ENCODE results near the gene ACSS3.

The ACSS3 gene

DNA sequence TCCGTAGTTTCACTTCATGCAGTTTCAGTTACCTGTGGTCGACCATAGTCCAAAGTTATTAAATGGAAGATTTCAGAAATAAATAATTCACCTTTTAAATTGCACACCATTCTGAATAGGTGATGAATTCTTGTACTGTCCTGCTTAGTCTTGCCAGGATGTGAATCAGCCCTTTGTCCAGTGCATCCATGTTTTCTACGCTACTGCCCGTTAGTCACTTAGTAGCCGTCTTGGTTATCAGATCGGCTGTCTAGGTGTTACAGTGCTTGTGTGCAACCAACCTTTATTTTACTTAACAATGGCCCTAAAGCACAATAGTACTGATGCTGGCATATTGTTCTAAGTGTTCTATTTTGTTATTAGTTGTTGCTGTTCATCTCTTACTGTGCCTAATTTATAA, 146.7 kb downstream of the ACSS3 start:
- DNase-seq (ENCODE audit: low read depth): no peak

DNA sequence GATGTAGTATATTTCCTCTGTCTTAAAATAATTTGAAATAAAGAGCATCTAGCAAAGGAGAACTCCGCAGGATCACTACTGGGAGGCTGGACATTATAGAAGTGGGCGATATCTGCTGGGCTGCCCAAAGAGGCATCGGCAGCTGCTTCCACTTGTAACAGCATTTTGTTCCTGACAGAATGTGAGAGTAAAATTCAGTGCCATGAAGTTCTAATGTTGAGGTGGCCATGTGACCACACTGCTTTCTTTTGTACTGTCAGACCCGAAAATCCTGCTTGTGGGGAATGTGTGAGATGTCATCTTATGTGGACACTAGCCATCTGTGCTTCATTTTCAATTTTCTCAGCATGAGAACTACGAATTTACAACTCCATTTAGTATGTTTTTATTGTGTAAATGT, 151.9 kb downstream of the ACSS3 start:
- no peak for DNase-seq (ENCODE audit: low read depth)

DNA sequence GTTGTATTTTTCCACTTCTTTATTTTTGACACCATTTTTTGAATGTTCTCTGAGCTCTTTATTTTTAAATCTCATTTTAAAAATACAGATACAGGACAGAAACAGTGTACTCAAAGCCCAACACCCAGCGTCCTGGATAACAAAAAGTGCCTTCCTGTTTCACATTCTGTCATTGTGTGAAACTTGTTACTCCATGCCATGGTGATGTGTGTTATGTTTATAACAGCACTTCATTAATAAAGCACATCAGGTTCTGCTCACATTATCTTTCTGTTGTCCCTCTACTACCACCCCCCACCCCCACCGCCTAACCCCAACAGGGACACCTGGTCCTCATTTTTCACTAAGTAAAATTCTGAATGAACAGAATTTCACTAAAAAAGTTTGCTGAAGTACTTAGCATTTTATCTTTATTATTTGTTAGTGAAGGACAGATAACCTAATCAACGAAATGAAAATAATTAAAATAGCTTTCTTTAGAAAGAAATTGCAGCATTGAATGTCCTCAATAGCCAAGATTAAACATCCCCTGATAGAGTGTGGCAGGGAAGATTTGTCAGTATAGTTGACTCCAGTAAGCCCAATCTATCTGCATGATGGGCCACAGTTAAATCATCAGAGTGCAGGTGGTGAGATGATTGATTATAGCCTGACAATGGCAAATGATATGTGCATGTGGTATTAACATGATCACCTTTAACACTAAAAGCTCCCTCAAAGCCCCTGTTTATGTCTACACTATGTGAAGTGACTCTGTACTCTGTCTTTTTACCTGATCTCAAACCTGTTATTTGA, 153.9 kb downstream of the ACSS3 start:
- DNase-seq (ENCODE audit: low read depth): no peak

- no peak for DNase-seq (ENCODE audit: low read depth)
Observed at GRCh38 chr12:81245458-81245857, 167.6 kb downstream of the ACSS3 start.

DNA sequence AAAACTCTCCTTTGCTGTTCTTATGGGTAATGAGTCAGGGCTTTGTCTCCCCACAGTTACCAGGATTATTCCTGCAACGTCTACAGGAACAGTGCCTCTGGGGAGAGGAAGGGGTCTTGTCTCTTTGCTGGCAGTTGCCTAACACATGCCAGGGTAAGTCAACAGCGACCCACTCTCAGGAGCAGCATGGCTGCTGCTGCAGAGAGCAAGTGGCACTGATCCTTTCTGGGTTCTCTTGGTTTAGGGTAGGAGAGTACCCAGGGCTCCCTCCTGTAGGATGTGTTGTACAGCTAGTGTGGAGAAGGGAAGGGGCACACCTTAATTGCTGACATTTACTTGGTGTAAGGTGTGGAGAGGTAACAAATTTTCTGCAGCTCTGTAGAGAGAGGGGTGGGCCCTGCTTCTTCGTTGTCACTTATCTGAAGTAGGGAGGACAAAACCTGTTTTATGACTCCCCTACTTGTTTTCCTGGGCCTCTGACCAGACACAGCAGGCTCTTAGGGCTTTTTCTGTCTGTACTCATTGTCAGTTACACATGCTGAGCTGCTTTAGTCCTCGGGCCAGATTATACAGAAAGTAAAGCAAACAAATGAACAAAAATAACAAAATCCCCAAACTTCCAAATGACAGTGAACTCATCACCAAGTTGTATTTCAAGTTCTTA, 168.2 kb downstream of the ACSS3 start:
- DNase-seq (ENCODE audit: low read depth): no peak

DNA sequence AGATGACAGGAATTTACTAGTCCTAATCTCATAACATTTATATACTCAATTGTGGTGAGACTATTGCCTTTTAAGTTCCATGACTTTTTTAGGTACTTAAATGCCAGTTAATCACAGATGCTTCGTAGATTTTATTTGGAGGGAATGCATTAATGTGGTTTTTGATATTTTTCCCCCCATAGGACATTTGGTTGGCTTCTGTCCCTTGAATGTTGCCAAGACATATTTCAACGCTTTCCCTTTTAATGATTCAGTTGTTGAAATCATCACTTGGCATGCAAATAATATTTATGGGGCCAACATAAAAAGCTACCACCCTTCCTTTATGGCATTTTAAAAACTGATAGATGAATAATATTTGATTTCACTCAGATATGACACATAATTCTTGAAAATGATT, 172.1 kb downstream of the ACSS3 start:
- no peak for DNase-seq (ENCODE audit: low read depth)

DNA sequence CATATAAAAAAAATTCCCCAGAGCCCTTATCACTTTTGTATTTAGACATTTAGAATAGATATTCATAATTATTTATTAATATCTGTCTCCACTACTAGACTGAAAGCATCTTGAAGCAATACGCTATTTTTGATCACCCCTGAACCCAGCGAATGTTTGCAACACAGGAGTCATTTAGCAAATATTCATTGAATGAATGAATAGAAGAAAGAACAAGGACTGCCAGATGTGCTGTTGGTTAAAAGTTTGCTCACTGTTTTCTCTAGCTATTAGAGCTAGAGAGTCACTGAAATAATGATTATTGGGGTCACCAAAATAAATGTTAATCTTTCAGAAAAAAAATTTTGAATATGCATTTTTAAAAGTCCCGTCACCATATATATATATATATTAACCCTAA, 174.3 kb downstream of the ACSS3 start:
- no peak for DNase-seq (ENCODE audit: low read depth)

DNA sequence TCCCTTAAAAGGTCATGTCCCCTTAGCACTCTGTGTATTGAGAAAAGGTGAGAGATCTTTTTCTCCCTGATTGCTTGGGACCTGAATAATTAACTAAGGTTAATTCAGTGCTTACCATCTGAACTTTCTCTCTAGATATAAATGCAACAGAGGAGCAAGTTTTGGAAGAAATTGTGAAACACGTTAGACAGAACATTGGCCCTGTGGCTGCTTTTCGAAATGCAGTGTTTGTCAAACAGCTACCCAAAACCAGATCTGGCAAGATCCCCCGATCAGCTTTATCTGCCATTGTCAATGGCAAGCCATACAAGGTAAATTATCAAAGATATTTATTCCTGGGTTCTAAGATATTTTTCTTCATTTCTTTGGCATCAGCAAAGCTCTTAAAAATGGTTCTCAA, 175.5 kb downstream of the ACSS3 start:
- DNase-seq (ENCODE audit: low read depth): no peak

DNA sequence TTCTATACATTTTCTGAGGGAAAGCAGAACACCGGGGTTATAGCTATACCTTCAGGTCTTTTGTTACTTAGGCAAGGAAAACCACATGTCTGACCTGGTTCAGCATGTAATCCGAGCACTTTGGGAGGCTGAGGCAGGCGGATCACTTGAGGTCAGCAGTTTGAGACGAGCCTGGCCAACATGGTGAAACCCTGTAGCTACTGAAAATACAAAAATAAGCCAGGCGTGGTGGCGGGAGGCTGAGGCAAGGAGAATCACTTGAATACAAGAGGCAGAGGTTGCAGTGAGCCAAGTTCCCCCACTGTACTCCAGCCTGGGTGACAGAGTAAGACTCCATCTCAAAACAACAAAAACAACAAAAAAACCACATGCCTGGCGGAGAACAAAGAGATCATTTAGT, 177.6 kb downstream of the ACSS3 start:
- DNase-seq (ENCODE audit: low read depth): no peak

DNA sequence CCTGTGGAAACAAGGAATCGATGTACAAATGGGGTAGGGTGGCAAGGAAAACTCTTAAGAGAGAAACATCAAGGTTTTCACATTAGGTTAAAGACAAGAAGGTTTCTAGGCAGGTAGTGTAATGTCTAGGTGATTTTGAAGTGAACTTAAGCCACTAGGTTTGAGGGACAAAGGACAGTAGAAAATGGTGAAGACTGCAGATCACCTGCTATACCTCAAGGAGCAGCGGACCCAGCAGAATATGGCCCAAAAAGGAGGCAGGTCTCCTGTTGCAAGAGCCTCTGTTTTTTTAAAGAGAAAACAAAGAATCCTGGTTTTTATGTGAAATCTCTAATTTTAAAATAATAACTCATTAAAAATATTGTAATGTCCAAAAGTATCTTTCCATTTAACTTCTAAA, 178.1 kb downstream of the ACSS3 start:
- DNase-seq (ENCODE audit: low read depth): no peak

DNA sequence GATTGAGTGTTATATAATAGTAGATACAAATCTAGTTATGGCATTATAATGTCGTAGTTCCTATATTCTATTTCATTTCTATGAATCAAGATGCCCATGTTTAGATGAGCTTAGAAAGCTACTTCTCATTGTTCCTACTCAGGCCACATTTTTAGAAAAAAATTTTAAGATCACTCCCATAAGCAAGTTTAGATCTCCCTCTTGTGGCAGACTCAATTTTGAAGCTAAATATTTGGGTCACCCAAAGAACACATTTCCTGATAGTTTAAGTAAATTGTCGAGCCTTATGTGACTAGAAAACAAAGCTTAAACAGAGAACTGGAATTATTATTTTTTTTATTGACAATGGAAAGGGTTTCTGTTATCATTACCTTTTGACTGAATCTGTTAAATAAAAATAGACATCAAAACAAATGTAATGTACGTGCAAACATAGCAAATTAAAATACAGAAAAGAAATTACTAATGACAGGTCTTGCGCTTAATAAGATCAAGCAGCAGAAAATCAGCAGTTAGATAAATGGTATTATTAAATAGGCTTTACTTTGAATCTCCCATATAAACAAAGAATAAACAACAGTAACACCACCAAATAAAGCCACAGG, 180.2 kb downstream of the ACSS3 start:
- DNase-seq (ENCODE audit: low read depth): no peak

DNA sequence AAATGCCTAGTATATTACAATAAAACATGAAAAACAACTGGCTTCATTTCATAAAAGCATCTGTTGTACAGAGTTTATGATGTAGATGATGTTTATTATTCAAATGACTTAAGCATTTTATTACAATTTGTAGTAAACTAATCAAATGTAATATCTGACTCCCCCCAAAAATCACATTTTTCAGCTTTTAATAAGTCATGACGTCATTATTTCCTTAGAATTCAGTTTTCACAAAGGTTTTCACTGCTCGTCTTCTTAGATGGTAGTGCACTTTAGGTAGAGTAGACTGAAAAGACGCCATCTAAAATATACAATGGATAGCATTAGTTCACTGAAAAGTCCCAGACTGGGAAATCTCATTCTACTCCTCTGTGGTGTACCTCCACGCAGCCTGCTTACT, 181.5 kb downstream of the ACSS3 start:
- DNase-seq (ENCODE audit: low read depth): no peak

DNA sequence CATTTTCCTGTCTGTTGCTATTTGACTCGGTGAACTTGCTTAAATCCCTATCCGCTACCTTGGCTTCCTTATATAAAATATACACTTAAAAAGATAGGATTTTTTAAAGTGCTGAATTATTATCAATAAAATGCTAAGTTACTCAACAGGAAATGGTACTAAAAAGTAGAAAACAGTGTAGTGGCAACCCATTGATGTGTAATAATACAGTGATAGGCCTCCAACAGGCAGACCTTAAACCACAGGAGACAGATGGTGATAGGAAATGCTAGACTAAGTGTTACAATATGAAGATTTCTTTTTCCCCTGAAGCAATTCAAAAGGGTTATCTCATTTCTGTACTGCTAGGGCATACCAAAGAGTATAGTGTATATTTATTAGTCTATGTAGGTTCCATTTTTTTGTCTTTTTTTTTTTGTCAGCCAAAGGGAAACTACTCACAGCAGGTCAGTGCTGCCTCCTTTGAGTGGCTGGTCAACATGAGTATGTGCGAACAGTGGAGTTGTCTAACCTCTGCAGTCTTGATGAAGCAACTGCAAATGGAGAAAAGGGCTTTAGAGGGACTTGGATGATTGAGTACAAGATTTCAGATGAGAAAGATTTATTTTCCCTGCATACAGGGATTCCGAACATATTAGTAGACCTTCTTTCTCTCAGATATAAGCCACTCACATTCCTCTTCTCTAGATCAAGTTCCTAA, 183.8 kb downstream of the ACSS3 start:
- DNase-seq (ENCODE audit: low read depth): no peak

GRCh38 chr12:81263072-81263471, 185.2 kb downstream of the ACSS3 start:
- DNase-seq (ENCODE audit: low read depth): no peak

GRCh38 chr12:81270385-81270784, 192.5 kb downstream of the ACSS3 start:
- no peak for DNase-seq (ENCODE audit: low read depth)

DNA sequence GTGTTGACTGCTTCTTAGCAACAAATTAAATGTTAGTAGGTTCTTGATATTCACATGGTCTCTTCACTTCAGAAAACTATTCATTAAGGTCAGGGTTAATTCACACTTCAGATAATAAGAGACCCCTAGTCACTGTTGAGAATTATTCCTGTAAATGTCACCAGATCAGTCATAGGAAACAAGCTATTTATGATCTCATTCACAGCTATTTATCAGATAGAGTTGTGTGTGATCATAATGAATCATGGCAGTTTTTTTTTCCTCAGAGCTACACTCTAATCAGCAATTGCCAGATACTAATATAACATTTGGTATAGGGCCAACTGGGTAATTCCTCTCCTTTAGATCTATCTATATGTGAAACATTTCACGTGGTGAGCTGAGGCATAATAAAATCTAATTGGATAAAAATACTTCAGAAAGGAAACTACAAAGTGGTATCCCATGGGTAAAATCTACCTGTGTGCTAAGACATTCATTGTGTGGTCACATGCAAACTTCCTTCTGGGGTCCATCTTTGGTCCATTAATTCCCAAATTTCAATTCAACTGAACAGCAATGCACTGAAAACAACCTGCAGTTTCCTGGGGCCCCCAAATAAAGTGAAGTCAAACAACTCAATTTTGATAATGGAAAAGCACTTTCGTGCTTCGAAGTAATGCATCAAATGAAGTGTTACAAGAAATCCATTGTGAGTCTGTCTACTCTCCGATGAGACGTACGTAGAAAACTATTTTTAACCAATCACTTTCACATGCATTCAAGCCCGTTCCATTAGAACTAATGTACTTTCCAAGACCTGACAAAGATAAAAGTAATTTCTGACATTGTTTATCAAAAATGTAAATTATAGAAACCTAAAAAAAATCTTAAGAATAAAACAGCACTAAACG, 197.0 kb downstream of the ACSS3 start:
- no peak for DNase-seq (ENCODE audit: low read depth)

- no peak for DNase-seq (ENCODE audit: low read depth)
Observed at GRCh38 chr12:81284137-81284536, 206.3 kb downstream of the ACSS3 start.

- DNase-seq (ENCODE audit: low read depth): no peak
Observed at GRCh38 chr12:81288651-81289050, 210.8 kb downstream of the ACSS3 start.

DNA sequence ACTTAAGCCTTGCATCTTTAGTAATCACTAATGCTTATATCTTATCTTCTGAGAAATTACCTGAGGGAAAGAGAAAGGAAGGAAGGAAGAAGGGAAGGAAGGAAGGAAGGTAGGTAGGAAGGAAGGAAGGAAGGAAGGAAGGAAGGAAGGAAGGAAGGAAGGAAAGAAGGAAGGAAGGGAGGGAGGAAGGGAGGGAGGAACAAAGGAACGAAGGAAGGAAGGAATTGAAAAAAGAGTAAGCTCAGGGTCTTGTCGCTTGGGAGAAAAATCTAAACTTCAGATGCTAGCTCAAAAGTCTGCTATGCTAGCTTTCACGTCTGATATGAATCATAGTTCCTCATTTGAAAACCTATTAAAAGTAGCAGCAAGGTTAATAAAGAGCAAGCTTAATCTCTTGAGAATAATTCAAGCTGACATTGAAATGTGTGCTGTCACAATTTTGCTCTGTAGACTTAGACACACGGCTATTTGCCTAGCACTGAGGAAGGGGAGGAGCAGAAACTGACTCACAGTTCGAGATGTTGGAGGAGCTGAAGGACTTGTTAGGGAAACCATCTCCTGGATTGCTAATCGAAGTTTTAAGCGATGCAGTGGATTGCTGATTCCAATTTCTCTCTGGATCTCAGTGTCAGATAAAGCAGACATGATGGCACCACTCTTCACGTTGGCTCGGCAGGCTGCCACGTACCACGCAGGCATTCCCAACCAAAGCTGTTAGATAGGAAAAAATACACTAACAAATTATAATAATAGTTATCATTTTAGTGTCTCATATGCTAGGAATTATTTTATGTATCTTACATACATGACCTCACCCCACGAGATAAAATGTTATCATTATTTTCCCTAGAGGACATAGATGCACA, 216.7 kb downstream of the ACSS3 start:
- DNase-seq (ENCODE audit: low read depth): no peak

DNA sequence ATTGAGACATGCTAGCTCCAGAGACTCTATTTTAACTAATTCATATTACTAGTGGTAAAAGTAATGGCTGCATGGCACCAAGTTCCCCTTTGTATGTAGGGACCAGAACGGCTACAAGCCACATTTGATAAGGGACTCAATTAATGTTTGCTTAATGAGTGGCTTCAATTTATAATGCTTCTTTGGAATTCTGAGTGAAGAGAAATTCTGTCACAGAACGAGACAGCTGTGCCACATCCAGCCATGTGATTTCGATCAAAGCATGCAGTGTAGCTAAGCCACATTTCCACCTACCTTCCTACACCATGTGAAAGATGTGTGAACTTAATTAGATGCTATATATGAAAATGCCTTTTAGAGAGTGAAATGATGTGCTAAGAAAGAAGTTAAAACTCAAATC, 217.4 kb downstream of the ACSS3 start:
- no peak for DNase-seq (ENCODE audit: low read depth)

Data from activated gamma-delta T cell treated with anti-CD3 and anti-CD28 coated beads, Interleukin-2, amount 50 U/mL, for 16 hours (primary cell).